ENCODE results near the gene F11.
"Not testable (repeated sequence)": the region's sequence is repeated elsewhere in the genome, so short reads cannot be mapped to it uniquely, and the experiment has no call there.

The F11 gene

GRCh38 chr4:186250760-186251159, 15.2 kb upstream of the F11 start:
- DNase-seq, result no peak

- no peak for DNase-seq
Measured at GRCh38 chr4:186255122-186255521, 10.9 kb upstream of the F11 start.

GRCh38 chr4:186258216-186258811, 7.7 kb upstream of the F11 start:
- DNase-seq, result no peak

- DNase-seq, result no peak
Measured at GRCh38 chr4:186260117-186260503, 5.9 kb upstream of the F11 start.

- no peak for DNase-seq
Measured at GRCh38 chr4:186260504-186261448, 5.2 kb upstream of the F11 start.

- DNase-seq, result no peak
Measured at GRCh38 chr4:186264660-186265059, 1.3 kb upstream of the F11 start.

GRCh38 chr4:186265250-186265649, 739 bp upstream of the F11 start:
- not testable (repeated sequence) for DNase-seq

GRCh38 chr4:186266729-186267456, 904 bp downstream of the F11 start:
- no peak for DNase-seq

GRCh38 chr4:186271081-186271678, 5.2 kb downstream of the F11 start:
- DNase-seq, result no peak

- no peak for DNase-seq
Measured at GRCh38 chr4:186272699-186273391, 6.9 kb downstream of the F11 start.

- not testable (repeated sequence) for DNase-seq
Measured at GRCh38 chr4:186273392-186273789, 7.4 kb downstream of the F11 start.

GRCh38 chr4:186283311-186283710, 17.3 kb downstream of the F11 start:
- no peak for DNase-seq

- DNase-seq, result no peak
Measured at GRCh38 chr4:186285147-186285546, 19.2 kb downstream of the F11 start.

GRCh38 chr4:186286581-186286980, 20.6 kb downstream of the F11 start:
- DNase-seq, result no peak

- no peak for DNase-seq
Measured at GRCh38 chr4:186291256-186291890, 25.4 kb downstream of the F11 start.

- no peak for DNase-seq
Measured at GRCh38 chr4:186294160-186294559, 28.2 kb downstream of the F11 start.

- DNase-seq, result no peak
Measured at GRCh38 chr4:186296481-186296880, 30.5 kb downstream of the F11 start.

GRCh38 chr4:186297013-186297645, 31.1 kb downstream of the F11 start:
- DNase-seq, result no peak

GRCh38 chr4:186298031-186298647, 32.1 kb downstream of the F11 start:
- DNase-seq, result no peak

- DNase-seq, result no peak
Measured at GRCh38 chr4:186299291-186299690, 33.3 kb downstream of the F11 start.
